Measurements from ENCODE around the gene WHRN. TPM values are rescaled to one million over a fixed set of nuclear protein-coding genes. Genes with fewer than 3 reads are reported as not detected.

The WHRN gene
- total and polyA plus RNA-seq, 9 of the 15 experiments (the other 6 are each of a cell fraction or from before 2014, with no cell fraction given) = 0.31 to 14.1 (median 3.0) TPM

GRCh38 chr9:114434878-114435311, 70.4 kb downstream of the WHRN start (continued):
- TF ChIP-seq ZNF764 (CRISPR knock-in tag; IDR thresholded peaks at IDR 0.05; ENCODE audit: low read depth) (no peak), HEY1 (CRISPR knock-in tag; IDR thresholded peaks at IDR 0.05; ENCODE audit: borderline replicate concordance) (no peak), JUND (IDR thresholded peaks at IDR 0.05; ENCODE audit: borderline replicate concordance, low read depth, low read length) (0 out of 2 replicates have a peak, but pooled peaks have one; percentile 14), JUND (tag; IDR thresholded peaks at IDR 0.05; ENCODE audit: borderline replicate concordance, low read depth, low read length) (no peak), ZBTB40 (IDR thresholded peaks at IDR 0.05) (no peak), ZBTB40 (CRISPR knock-in tag; IDR thresholded peaks at IDR 0.05) (no peak), ZC3H8 (IDR thresholded peaks at IDR 0.05) (no peak), ETV1 (tag; conservative IDR thresholded peaks at IDR 0.05; ENCODE audit: low read depth) (no peak), ZNF12 (CRISPR knock-in tag; IDR thresholded peaks at IDR 0.05) (no peak), RUNX1 (IDR thresholded peaks at IDR 0.05; ENCODE audit: low read depth) (no peak)
- TF ChIP-seq, protein P1, sequence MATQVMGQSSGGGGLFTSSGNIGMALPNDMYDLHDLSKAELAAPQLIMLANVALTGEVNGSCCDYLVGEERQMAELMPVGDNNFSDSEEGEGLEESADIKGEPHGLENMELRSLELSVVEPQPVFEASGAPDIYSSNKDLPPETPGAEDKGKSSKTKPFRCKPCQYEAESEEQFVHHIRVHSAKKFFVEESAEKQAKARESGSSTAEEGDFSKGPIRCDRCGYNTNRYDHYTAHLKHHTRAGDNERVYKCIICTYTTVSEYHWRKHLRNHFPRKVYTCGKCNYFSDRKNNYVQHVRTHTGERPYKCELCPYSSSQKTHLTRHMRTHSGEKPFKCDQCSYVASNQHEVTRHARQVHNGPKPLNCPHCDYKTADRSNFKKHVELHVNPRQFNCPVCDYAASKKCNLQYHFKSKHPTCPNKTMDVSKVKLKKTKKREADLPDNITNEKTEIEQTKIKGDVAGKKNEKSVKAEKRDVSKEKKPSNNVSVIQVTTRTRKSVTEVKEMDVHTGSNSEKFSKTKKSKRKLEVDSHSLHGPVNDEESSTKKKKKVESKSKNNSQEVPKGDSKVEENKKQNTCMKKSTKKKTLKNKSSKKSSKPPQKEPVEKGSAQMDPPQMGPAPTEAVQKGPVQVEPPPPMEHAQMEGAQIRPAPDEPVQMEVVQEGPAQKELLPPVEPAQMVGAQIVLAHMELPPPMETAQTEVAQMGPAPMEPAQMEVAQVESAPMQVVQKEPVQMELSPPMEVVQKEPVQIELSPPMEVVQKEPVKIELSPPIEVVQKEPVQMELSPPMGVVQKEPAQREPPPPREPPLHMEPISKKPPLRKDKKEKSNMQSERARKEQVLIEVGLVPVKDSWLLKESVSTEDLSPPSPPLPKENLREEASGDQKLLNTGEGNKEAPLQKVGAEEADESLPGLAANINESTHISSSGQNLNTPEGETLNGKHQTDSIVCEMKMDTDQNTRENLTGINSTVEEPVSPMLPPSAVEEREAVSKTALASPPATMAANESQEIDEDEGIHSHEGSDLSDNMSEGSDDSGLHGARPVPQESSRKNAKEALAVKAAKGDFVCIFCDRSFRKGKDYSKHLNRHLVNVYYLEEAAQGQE (IDR thresholded peaks at IDR 0.05; ENCODE audit: borderline replicate concordance) = peak; percentile 67; the same call in 1 of the 2 replicates
- TF ChIP-seq, protein P1 (CRISPR knock-in tag; IDR thresholded peaks at IDR 0.05; ENCODE audit: low read depth) = no peak

Measured in K562 (cell line).